ENCODE data around the gene PRKN.

PRKN gene

DNA sequence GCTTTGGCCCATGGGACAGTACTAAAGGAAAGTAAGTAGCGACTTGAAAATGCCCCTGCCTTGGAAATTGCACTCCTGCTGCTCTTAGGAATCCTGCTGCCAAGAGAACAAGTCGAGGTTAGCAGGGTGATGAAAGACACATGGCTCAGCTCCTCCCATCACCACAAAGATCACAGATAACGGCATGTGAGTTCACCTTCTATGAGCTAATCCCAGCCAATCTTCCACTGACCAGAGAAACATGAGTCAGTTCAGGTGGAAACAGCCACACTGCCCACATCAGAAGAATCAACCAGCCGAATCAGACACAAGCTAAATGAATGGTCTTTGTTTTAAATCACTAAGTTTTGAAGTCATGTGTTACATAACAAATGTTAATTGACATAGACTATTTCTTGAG, 106.3 kb downstream of the PRKN start:
- DNase-seq (ENCODE audit: low read depth in 2 of 3, low spot score in 1 of 3), result peak in 1 of 3 donors; percentile 4

DNA sequence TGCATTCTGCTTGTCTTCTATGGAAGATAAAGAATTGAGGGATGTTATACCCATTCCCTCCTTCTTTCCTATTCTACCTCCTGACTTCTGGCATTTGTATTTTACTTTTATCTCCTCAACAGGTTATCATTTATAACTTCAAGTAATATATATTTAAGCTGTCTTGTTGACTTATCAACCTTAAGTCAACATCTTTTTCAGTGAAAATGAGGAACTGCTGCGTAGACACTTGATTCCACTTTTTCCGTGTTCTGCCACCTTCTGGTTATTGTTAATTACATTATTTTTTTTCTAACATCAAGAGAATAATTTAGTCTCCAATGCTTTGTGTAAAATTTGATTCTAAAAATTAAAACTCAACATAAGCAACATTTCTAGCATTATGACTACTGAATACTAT, 107.5 kb downstream of the PRKN start:
- DNase-seq (ENCODE audit: low read depth in 2 of 3, low spot score in 1 of 3), result no peak

- DNase-seq (ENCODE audit: low read depth in 2 of 3, low spot score in 1 of 3), result no peak
Measured at GRCh38 chr6:162618448-162619002, 109.0 kb downstream of the PRKN start.

DNA sequence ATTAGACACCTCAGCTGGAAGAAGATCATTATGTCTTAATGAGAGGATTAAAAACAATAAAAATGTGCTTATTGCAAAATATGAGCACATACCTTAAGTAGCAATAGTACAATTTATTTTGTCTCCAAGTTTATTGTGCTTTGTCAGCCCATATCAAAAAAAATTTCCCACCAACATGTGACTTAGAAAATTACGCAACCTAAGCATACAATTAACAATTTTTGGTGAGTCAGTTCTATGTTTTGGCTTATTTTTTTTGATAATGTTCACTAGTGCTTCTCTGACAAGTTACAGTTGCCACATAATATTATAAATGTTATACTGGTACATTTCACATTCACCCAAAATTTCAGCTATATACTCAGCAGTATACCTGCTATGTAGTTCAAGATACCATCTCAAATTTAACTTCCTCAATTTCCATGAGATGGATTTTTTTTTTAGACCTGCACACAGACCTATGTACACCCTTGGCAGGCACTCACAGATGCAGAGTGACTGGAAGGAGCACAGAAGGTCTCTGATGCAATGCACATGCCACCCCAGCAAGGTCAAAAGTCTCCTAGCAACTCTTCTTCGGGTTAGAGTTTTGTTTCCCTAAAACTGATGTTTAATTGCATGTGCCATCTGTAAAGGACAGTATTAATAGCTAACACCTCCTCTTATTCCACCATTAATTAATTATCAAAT, 112.4 kb downstream of the PRKN start:
- no peak for DNase-seq (ENCODE audit: low read depth in 2 of 3, low spot score in 1 of 3)

DNA sequence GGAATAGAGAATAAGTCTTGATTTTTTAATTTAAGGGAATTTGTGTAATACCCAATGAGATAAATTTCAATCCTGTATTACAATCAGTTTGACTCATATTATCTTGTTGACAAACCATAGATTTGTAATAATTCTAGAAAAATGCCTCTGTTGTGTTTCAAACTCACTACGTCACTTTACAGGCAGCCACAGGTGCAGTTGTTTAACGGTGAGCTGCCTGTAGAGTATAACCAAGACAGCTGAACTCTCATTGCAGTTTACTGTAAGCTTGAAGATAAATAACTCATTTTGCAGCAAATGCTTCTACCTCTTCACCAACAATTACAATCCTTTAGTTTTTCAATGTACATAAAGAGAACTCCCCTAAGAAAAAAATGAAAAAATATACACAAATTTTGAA, 114.3 kb downstream of the PRKN start:
- DNase-seq (ENCODE audit: low read depth in 2 of 3, low spot score in 1 of 3), result no peak

DNA sequence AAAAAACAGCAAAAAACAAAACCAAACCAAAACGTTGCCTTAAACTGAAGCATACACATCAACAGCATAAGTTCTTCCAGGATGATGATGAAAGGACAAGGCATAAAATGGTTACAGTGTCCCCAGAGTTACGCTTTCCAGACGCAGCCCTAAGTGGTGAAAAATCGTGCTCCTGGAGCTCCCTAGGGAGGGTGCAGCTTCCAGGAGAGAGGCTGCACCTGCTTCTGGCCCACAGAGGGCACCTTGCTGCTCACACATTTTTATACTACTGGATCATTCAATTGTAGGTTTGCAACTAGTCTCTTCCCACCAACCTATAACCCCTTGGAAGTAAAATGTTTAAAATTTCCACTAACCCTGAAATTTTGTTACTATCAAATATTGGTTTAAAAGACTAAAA, 115.0 kb downstream of the PRKN start:
- no peak for DNase-seq (ENCODE audit: low read depth in 2 of 3, low spot score in 1 of 3)

- no peak for DNase-seq (ENCODE audit: low read depth in 2 of 3, low spot score in 1 of 3)
Measured at GRCh38 chr6:162610351-162610750, 117.2 kb downstream of the PRKN start.

DNA sequence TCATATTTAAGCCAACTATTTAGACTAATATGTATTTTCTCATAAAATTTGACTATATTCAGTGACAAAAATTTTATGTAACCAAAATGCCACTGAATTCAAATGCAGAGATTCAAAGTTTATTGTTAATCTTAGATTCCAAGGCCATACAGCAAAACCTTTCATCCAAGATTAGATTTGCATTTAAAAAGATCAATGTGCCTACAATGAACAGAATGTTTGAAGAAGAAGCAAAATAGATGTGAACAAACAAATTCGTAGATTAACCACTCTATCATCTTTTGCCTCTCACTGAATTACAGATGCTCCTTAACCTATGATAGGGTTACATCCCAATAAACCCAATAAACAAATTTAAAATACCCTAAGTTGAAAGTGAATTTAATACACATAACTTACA, 121.7 kb downstream of the PRKN start:
- DNase-seq (ENCODE audit: low read depth in 2 of 3, low spot score in 1 of 3), result no peak

- DNase-seq (ENCODE audit: low read depth in 2 of 3, low spot score in 1 of 3), result no peak
Measured at GRCh38 chr6:162603231-162604015, 124.1 kb downstream of the PRKN start.

DNA sequence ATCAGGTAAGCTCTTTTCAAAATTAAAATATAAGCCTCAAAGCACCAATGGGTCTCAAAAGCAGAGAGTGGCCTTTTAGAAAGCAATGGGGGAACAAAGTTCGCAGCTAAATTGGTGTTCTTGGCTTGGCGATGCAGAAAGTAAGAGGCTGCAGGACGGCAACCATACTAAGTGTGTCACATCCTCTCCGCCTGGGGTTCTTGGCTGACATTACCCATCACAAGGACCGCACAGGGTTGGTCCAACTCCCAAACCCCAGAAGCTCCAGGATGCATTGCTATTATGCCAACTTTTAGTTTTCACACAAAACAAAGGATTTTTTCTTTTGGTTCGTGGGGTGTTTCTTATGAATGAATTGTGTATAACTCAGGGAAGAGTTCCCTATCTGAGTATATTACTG, 124.8 kb downstream of the PRKN start:
- no peak for DNase-seq (ENCODE audit: low read depth in 2 of 3, low spot score in 1 of 3)

- DNase-seq (ENCODE audit: low read depth in 2 of 3, low spot score in 1 of 3), result no peak
Measured at GRCh38 chr6:162596676-162597075, 130.9 kb downstream of the PRKN start.

DNA sequence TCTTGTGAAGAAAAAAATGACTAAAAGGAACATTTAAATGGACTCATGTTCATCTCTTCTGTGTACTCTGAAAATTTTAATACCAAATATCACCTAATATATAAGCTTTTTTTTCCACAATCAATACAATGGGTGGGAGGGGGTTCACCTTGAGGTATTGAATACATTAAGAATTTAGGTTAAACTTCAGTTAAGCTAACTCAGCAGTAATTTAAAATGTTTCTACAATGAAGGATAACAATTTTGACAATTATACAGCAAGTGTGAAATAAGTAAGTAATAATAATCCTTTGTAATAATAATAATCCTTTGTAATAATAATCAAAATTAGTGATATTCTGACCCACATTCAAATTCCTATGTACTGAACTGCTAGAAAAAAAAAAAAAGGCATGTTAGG, 136.0 kb downstream of the PRKN start:
- DNase-seq (ENCODE audit: low read depth in 2 of 3, low spot score in 1 of 3), result no peak

DNA sequence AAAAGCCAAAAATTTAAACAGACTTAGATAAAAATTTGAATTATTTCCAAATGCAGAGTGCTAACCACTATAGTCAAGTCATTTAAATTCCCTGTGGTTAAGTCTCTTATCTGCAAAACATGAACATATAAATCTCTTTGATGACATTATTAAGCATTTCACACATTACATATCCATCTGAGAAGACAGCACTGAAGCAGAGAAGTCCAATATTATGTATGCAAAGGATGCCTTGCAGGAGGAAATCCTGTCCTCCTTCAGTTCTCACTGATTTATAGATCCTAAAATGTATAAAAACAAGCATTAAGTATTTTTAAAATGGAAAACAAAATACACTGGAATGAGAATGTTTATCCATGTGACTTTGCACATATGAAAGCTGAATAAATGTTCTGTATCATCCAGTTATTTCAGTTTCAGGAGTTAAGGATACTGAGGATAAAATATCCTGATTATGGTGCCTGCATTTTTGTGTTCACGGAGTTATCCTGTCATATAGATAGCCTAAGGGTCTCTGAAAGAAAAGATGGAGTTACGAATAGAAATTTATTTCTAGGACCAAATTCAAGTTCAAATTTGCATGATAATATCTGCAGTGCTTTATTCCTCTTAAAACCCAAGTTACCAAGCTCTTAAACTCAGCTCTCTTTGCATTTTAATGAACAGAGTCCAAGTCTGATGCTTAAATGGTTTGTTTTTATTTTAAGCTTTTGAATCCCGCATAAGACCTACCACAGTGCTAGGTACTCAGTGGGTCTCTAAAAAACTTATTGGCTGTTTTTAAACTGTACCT, 145.4 kb downstream of the PRKN start:
- DNase-seq (ENCODE audit: low read depth in 2 of 3, low spot score in 1 of 3), result no peak

DNA sequence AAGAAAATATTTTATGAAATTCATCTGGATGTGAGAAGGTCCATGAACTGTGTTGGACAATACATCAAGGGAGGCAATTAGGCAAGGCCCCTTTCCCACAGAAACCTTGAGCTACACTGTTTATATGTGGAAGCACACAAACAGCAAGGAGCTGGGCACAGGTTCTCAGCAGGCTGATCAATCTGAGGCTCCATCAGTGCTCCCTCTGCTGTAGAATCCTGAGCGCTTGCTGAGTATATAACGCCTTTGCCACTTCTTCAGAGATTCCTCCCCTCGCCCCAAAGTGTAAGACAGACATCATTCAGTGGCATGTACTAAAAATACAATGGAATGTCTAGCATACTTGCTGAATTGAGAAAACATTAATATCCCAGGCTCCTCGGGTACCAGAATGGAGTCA, 146.9 kb downstream of the PRKN start:
- DNase-seq (ENCODE audit: low read depth in 2 of 3, low spot score in 1 of 3), result no peak

GRCh38 chr6:162576016-162576415, 151.6 kb downstream of the PRKN start:
- DNase-seq (ENCODE audit: low read depth in 2 of 3, low spot score in 1 of 3), result no peak

DNA sequence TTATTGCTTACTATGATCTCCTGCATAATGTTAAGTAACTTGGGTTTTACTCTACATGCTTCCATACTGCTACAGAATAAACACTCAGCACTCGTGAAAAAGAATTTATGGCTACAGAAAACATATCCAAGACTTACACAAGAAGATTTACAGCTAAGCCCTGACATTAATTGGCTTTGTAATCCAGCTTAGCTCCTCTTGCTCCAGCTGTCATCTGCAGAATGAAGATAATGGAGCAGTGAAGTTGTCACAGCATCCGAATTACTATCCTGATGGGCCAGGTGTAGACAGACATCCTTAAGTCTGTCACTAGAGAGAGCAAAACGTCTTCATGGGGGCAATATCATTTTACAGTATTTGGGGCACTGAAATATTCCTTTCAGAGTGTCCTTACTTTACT, 155.3 kb downstream of the PRKN start:
- no peak for DNase-seq (ENCODE audit: low read depth in 2 of 3, low spot score in 1 of 3)

- no peak for DNase-seq (ENCODE audit: low read depth in 2 of 3, low spot score in 1 of 3)
Measured at GRCh38 chr6:162568266-162568665, 159.3 kb downstream of the PRKN start.

GRCh38 chr6:162562041-162562440, 165.5 kb downstream of the PRKN start:
- no peak for DNase-seq (ENCODE audit: low read depth in 2 of 3, low spot score in 1 of 3)

DNA sequence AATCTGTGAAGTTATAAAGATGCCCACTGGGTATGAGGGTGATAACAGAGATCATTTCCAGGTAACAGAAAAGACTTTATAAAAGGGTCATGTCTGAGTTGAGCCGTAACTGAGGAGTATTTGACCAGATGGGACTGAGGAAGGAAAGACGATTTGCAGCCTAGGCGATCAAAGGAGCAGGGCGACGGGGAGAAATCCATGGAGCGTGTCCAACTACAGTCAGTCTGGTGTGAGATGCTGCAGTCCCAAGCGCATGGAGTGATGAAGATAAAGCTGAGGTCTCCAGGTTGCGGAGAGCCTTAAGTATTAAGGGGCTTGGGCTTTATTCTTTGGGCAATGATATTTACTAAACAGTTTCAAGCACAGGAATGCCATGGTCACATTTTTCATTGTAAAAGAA, 166.7 kb downstream of the PRKN start:
- DNase-seq (ENCODE audit: low read depth in 2 of 3, low spot score in 1 of 3), result no peak

DNA sequence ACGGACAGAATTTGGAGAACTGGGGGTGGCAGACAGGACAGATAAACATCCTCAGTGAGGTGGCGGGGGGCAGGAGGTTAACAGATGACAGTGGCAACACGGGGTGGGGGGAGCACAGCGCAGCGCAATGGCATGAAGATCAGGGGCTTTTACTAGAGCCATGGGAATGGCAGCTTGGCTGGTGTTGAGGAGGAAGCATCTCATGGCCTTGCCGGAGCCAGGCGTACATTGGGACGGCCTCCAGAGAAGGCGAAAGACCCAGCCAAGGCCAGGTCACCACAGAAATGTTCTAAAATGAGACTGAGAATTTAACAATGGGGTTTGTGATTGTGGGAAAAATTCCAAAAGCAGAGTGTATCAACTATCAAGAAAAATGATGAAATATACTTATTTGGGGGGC, 173.0 kb downstream of the PRKN start:
- DNase-seq (ENCODE audit: low read depth in 2 of 3, low spot score in 1 of 3), result no peak

GRCh38 chr6:162546905-162547304, 180.7 kb downstream of the PRKN start:
- DNase-seq (ENCODE audit: low read depth in 2 of 3, low spot score in 1 of 3), result no peak

DNA sequence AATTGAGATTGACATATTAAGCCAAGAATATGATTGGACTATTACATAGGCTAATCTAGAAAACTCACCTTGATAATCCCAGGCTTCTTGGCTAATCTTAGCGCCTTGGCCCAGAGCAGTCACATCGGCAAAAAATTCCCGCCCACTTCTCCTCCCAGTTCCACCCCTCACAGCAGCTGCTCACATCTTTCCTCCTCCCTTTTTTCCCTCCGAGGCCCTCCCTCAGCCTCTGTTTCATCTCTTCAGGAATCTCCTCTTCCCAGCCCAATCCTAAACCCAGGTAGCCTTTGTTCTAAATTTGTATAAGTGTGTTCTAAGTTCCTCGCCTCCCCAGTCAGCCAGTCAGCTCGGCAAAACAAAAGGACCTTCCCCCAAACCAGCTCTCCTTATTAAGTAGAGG, 184.3 kb downstream of the PRKN start:
- DNase-seq (ENCODE audit: low read depth in 2 of 3, low spot score in 1 of 3), result no peak
